Measurements from ENCODE around the gene MARVELD3.

DNA sequence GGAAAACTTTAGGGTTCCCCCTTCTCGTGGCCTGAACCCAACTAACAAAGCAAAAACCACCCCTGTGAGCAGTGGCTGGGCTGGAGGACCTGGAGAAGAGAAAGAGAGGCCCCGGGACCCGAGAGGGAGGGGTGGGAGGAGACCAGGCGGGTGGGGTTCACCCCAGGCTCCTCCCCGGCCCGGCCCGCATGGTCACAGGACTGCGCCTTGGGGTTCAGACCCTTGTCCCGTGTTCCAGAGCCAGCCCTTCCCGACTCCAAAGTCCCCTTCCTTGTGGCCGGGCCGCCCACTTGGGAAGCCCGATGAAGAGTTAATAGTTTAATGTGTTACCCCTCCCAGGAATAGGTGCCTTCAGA, 852 bp downstream of the MARVELD3 start:
- TF ChIP-seq, protein P1, sequence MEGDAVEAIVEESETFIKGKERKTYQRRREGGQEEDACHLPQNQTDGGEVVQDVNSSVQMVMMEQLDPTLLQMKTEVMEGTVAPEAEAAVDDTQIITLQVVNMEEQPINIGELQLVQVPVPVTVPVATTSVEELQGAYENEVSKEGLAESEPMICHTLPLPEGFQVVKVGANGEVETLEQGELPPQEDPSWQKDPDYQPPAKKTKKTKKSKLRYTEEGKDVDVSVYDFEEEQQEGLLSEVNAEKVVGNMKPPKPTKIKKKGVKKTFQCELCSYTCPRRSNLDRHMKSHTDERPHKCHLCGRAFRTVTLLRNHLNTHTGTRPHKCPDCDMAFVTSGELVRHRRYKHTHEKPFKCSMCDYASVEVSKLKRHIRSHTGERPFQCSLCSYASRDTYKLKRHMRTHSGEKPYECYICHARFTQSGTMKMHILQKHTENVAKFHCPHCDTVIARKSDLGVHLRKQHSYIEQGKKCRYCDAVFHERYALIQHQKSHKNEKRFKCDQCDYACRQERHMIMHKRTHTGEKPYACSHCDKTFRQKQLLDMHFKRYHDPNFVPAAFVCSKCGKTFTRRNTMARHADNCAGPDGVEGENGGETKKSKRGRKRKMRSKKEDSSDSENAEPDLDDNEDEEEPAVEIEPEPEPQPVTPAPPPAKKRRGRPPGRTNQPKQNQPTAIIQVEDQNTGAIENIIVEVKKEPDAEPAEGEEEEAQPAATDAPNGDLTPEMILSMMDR (IDR thresholded peaks at IDR 0.05) = no peak
- no peak for TF ChIP-seq POLR2A (IDR thresholded peaks at IDR 0.05)

All from body of pancreas (tissue), 4 donors.